Measurements from ENCODE around the gene PRLR.

- TF ChIP-seq POLR2AphosphoS5 (IDR thresholded peaks at IDR 0.05; ENCODE audit: borderline replicate concordance, low read depth, low read length) (no peak), EZH2 (IDR thresholded peaks at IDR 0.05) (no peak), FOXP2 (optimal IDR thresholded peaks at IDR 0.05; ENCODE audit: control extremely low read depth, extremely low read length, insufficient read depth) (no peak)
Observed at GRCh38 chr5:35164860-35165542, 65.3 kb downstream of the PRLR start.

Data from SK-N-MC (cell line).